Fibroblast of upper back skin (primary cell): ENCODE data around the gene PM20D1.

Experiments
- DNase-seq: peaks from one replicate; pipeline ENCODE4 v3.0.0-alpha.2; 2013

The PM20D1 gene

GRCh38 chr1:205803986-205804385, 45.9 kb downstream of the PM20D1 start:
- no peak for DNase-seq

GRCh38 chr1:205802060-205802459, 47.9 kb downstream of the PM20D1 start:
- DNase-seq = no peak

GRCh38 chr1:205800981-205801703, 48.8 kb downstream of the PM20D1 start:
- DNase-seq = no peak

- no peak for DNase-seq
Measured at GRCh38 chr1:205800427-205800826, 49.5 kb downstream of the PM20D1 start.

- DNase-seq = no peak
Measured at GRCh38 chr1:205798577-205798976, 51.4 kb downstream of the PM20D1 start.

- DNase-seq = no peak
Measured at GRCh38 chr1:205797168-205797567, 52.8 kb downstream of the PM20D1 start.

GRCh38 chr1:205794011-205794730, 55.8 kb downstream of the PM20D1 start:
- no peak for DNase-seq

- no peak for DNase-seq
Measured at GRCh38 chr1:205792961-205793673, 56.8 kb downstream of the PM20D1 start.

GRCh38 chr1:205792481-205792881, 57.5 kb downstream of the PM20D1 start:
- DNase-seq = no peak

- peak; percentile 60 for DNase-seq
Measured at GRCh38 chr1:205791568-205792180, 58.3 kb downstream of the PM20D1 start.

GRCh38 chr1:205787287-205787916, 62.5 kb downstream of the PM20D1 start:
- no peak for DNase-seq

- no peak for DNase-seq
Measured at GRCh38 chr1:205786601-205787000, 63.3 kb downstream of the PM20D1 start.

GRCh38 chr1:205785446-205785845, 64.5 kb downstream of the PM20D1 start:
- DNase-seq = no peak

- peak; percentile 11 for DNase-seq
Measured at GRCh38 chr1:205783904-205784303, 66.0 kb downstream of the PM20D1 start.

GRCh38 chr1:205783433-205783795, 66.5 kb downstream of the PM20D1 start:
- DNase-seq = no peak

GRCh38 chr1:205782627-205783432, 67.1 kb downstream of the PM20D1 start:
- no peak for DNase-seq

- no peak for DNase-seq
Measured at GRCh38 chr1:205780335-205780734, 69.6 kb downstream of the PM20D1 start.
